T-cell (primary cell): Measurements from ENCODE around the gene TPD52L2. TPM values are rescaled to one million over a fixed set of nuclear protein-coding genes. Genes with fewer than 3 reads are reported as not detected.

Source experiments
- ATAC-seq, 4 experiments: fragments of 200-7000 bp in 3 of 4; fragments of 150-1000 bp in 1 of 4; cut with Tn5 transposase; replicated peaks in 1 of 4; 1 replicate in 3 of 4; 2 replicates in 1 of 4; pipeline ENCODE4 v1.10.0; 2021; ENCODE audit warnings: moderate library complexity in 3 of 4, mild to moderate bottlenecking in 2 of 4, moderate number of reproducible peaks in 1 of 4
- CTCF ChIA-PET, 2 donors: fragments of 300-600 bp; sonication (Branson Sonifier 250); formaldehyde crosslinking; loops; one replicate each; lab custom pipeline; 2022; ENCODE audit warnings: antibody characterized with exemption in 2 of 2; lab: Charles Lee
- POLR2A ChIA-PET, 2 donors: fragments of 300-600 bp; sonication (Branson Sonifier 250); formaldehyde crosslinking; loops; one replicate each; lab custom pipeline; 2022; ENCODE audit warnings: antibody characterized with exemption in 2 of 2; lab: Charles Lee
- DNase-seq, 35 experiments: peaks; one replicate each; pipeline versions ENCODE4 v3.0.0 to v3.0.0-alpha.2; 2013 to 2023
- H3K27ac ChIP-seq: one replicate; pipeline ENCODE4 v1.5.1; 2013; ENCODE audit warnings: low read length
- H3K27me3 ChIP-seq, 2 experiments: replicated peaks in 1 of 2; 1 replicate in 1 of 2; 2 replicates in 1 of 2; pipeline versions ENCODE4 v1.6.1 to v1.7.0; 2013; ENCODE audit warnings: low read length in 1 of 2, mixed read lengths in 1 of 2; ENCODE audit not compliant: control insufficient read depth in 2 of 2, insufficient read depth in 2 of 2; ENCODE audit errors: extremely low read depth in 1 of 2
- H3K36me3 ChIP-seq, 2 donors: 1 replicate in 1 of 2; 2 replicates in 1 of 2; pipeline versions ENCODE4 v1.6.1 to v1.7.0; 2013; ENCODE audit warnings: low read length in 1 of 2; ENCODE audit not compliant: control insufficient read depth in 2 of 2, insufficient read depth in 1 of 2; ENCODE audit errors: extremely low read depth in 1 of 2
- H3K4me1 ChIP-seq, 2 experiments: 1 replicate in 1 of 2; 2 replicates in 1 of 2; pipeline versions ENCODE4 v1.6.1 to v1.7.0; 2013; ENCODE audit warnings: low read length in 2 of 2, mixed read lengths in 1 of 2; ENCODE audit not compliant: insufficient read depth in 2 of 2, control insufficient read depth in 1 of 2; ENCODE audit errors: extremely low read depth in 1 of 2
- H3K4me3 ChIP-seq, 2 donors: 1 replicate in 1 of 2; 2 replicates in 1 of 2; pipeline versions ENCODE4 v1.5.1 to v1.7.0; 2013; ENCODE audit warnings: mild to moderate bottlenecking in 2 of 2, low read length in 1 of 2, moderate library complexity in 1 of 2; ENCODE audit not compliant: control insufficient read depth in 1 of 2; ENCODE audit errors: extremely low read depth in 1 of 2
- H3K9me3 ChIP-seq: 2 replicates; pipeline ENCODE4 v1.7.0; 2013
- H3K27ac Mint-ChIP-seq, 2 donors: one replicate each; pipeline ENCODE4 v1.8.0; 2020 to 2021; ENCODE audit warnings: mild to moderate bottlenecking in 2 of 2, mixed read lengths in 2 of 2
- H3K27me3 Mint-ChIP-seq, 2 donors: one replicate each; pipeline ENCODE4 v1.8.0; 2021 to 2022; ENCODE audit warnings: mixed read lengths in 2 of 2
- H3K36me3 Mint-ChIP-seq: one replicate; pipeline ENCODE4 v1.8.0; 2021; ENCODE audit warnings: mixed read lengths
- H3K4me1 Mint-ChIP-seq, 3 donors: one replicate each; pipeline ENCODE4 v1.8.0; 2020 to 2022; ENCODE audit warnings: mixed read lengths in 3 of 3, mild to moderate bottlenecking in 1 of 3
- H3K4me3 Mint-ChIP-seq, 3 donors: one replicate each; pipeline ENCODE4 v1.8.0; 2020 to 2022; ENCODE audit warnings: mild to moderate bottlenecking in 3 of 3, mixed read lengths in 3 of 3, moderate library complexity in 3 of 3
- H3K9me3 Mint-ChIP-seq, 3 donors: one replicate each; pipeline ENCODE4 v1.8.0; 2020 to 2022; ENCODE audit warnings: mixed read lengths in 3 of 3
- WGBS: methylation state at CpG from one replicate; pipeline ENCODE4 v1.1.5; 2013; ENCODE audit warnings: missing lambda C conversion rate; ENCODE audit not compliant: insufficient coverage; 5-methylcytosine and 5-hydroxymethylcytosine counted together
- total RNA-seq, 35 experiments: library from RNA in 6 of 35; stranded (reverse) in 6 of 35; fragments of 120-200 nt in 1 of 35; gene quantifications; one replicate each; pipeline versions ENCODE4 v1.2.1 to v1.2.4 and lab custom pipeline; 2013 to 2026

Gene TPD52L2
- total RNA-seq: 10 to 100 TPM; 27.8 to 44.1 (median 39.3) TPM
- total RNA-seq (2013): 38.7 TPM
- total RNA-seq (lab: John Stamatoyannopoulos, UW): 19.2 to 82.9 (median 42.8) reads per million in 29 experiments

- Mint-ChIP-seq H3K36me3 (peaks cover 22% of the 10 kb centered on the region), H3K9me3 (no peaks in the 10 kb centered on the region), H3K4me1 (peaks cover 24 to 32% (median 27%) of the 10 kb centered on the region in 3 donors), H3K27ac (peak within 1 kb of the TSS; percentile 97), H3K4me3 (peak within 1 kb of the TSS; percentile 86 to 99 (median 90)), H3K27me3 (no peaks in the 10 kb centered on the region)
- no peaks in the 10 kb centered on the region for H3K27me3 ChIP-seq
- H3K36me3 ChIP-seq: peaks cover 7 to 22% of the 10 kb centered on the region in 2 donors
- ChIA-PET POLR2A (interaction anchor here in 1 of 2 donors (0.7 to 1.2 kb wide), 3 partner anchors 12 to 115 kb away, joined by 3 to 4 read pairs (median 4); partner anchors contain the start of gene UCKL1), CTCF (interaction anchor here in 1 of 2 donors (0.6 to 1.3 kb wide), 6 partner anchors 12 to 223 kb away, joined by 3 to 8 read pairs (median 3); partner anchors contain the start of genes ARFRP1, RTEL1 and ZGPAT)
- peak within 1 kb of the TSS; percentile 65 for H3K27ac ChIP-seq
- peaks cover 7 to 37% of the 10 kb centered on the region in 2 experiments for H3K4me1 ChIP-seq
- peak; percentile 87 to 91 (median 88) for ATAC-seq
- H3K4me3 ChIP-seq: peak within 1 kb of the TSS; percentile 75 to 95
- 0% methylated on average over 67 of the region's 68 CpGs for WGBS
- no peaks in the 10 kb centered on the region for H3K9me3 ChIP-seq
- peak; percentile 91 to 99 (median 97) for DNase-seq
These were observed at the start of gene TPD52L2 for GRCh38 chr20:63864978-63865640. Gene TPD52L2, plus strand, starts transcription at chr20:63865270. Its CDS starts 96 bp downstream, at chr20:63865366.

- POLR2A ChIA-PET: no interaction called here
- Mint-ChIP-seq H3K4me3 (no peak overlapping the region), H3K36me3 (no peaks in the 10 kb centered on the region), H3K27me3 (peaks cover 0 to 2% of the 10 kb centered on the region in 2 donors), H3K27ac (no peak overlapping the region), H3K9me3 (no peaks in the 10 kb centered on the region), H3K4me1 (peaks cover 0 to 2% (median 0%) of the 10 kb centered on the region in 3 donors)
- CTCF ChIA-PET: no interaction called here
- H3K9me3 ChIP-seq: no peaks in the 10 kb centered on the region
- H3K4me3 ChIP-seq: no peak overlapping the region
- no peak for DNase-seq
- H3K4me1 ChIP-seq: no peaks in the 10 kb centered on the region
- no peak overlapping the region for H3K27ac ChIP-seq
- H3K36me3 ChIP-seq: no peaks in the 10 kb centered on the region
- no peak for ATAC-seq
- peaks cover 0 to 22% of the 10 kb centered on the region in 2 experiments for H3K27me3 ChIP-seq
- WGBS: 98% methylated on average over 13 of the region's 14 CpGs
These were observed 49.3 kb upstream of the TPD52L2 start for GRCh38 chr20:63815615-63816253.

GRCh38 chr20:63819224-63819921, 45.7 kb upstream of the TPD52L2 start:
- ChIA-PET POLR2A (interaction anchor here in 1 of 2 donors (0.8 kb wide), 1 partner anchor 13 kb away, joined by 7 read pairs; no protein-coding TSS in a partner anchor), CTCF (no interaction called here)
- no peaks in the 10 kb centered on the region for H3K9me3 ChIP-seq
- no peaks in the 10 kb centered on the region for H3K36me3 ChIP-seq
- ATAC-seq (no peak), DNase-seq (no peak)
- H3K36me3 Mint-ChIP-seq: no peaks in the 10 kb centered on the region
- no peak overlapping the region for H3K27ac ChIP-seq
- H3K27me3 ChIP-seq: peaks cover 0 to 43% of the 10 kb centered on the region in 2 experiments
- no peaks in the 10 kb centered on the region for H3K9me3 Mint-ChIP-seq
- peak overlapping the region in 1 of 2 donors; percentile 36 for H3K27ac Mint-ChIP-seq
- H3K4me1 ChIP-seq: no peaks in the 10 kb centered on the region
- peaks cover 0 to 2% (median 0%) of the 10 kb centered on the region in 3 donors for H3K4me1 Mint-ChIP-seq
- no peak overlapping the region for H3K4me3 ChIP-seq
- H3K4me3 Mint-ChIP-seq: peak overlapping the region in 2 of 3 donors; percentile 1 to 50
- 77% methylated on average over 24 of the region's 24 CpGs for WGBS
- peaks cover 6 to 11% of the 10 kb centered on the region in 2 donors for H3K27me3 Mint-ChIP-seq

GRCh38 chr20:63821811-63822210, 43.3 kb upstream of the TPD52L2 start:
- H3K36me3 Mint-ChIP-seq: no peaks in the 10 kb centered on the region
- CTCF ChIA-PET: no interaction called here
- H3K9me3 Mint-ChIP-seq: no peaks in the 10 kb centered on the region
- POLR2A ChIA-PET: no interaction called here
- 67% methylated on average over 8 of the region's 8 CpGs for WGBS
- no peak for ATAC-seq
- no peaks in the 10 kb centered on the region for H3K9me3 ChIP-seq
- no peak overlapping the region for H3K4me3 ChIP-seq
- H3K27ac Mint-ChIP-seq: no peak overlapping the region
- no peak overlapping the region for H3K4me3 Mint-ChIP-seq
- no peak overlapping the region for H3K27ac ChIP-seq
- H3K4me1 Mint-ChIP-seq: peaks cover 0 to 2% (median 0%) of the 10 kb centered on the region in 3 donors
- H3K27me3 ChIP-seq: peaks cover 0 to 63% of the 10 kb centered on the region in 2 experiments
- DNase-seq: no peak
- H3K27me3 Mint-ChIP-seq: peaks cover 16 to 26% of the 10 kb centered on the region in 2 donors
- no peaks in the 10 kb centered on the region for H3K36me3 ChIP-seq
- no peaks in the 10 kb centered on the region for H3K4me1 ChIP-seq

- Mint-ChIP-seq H3K27me3 (peaks cover 19 to 29% of the 10 kb centered on the region in 2 donors), H3K27ac (no peak overlapping the region), H3K9me3 (no peaks in the 10 kb centered on the region), H3K36me3 (no peaks in the 10 kb centered on the region), H3K4me3 (no peak overlapping the region), H3K4me1 (peaks cover 0 to 2% (median 0%) of the 10 kb centered on the region in 3 donors)
- H3K27me3 ChIP-seq: peaks cover 0 to 64% of the 10 kb centered on the region in 2 experiments
- 87% methylated on average over 15 of the region's 15 CpGs for WGBS
- DNase-seq (no peak), ATAC-seq (no peak)
- no peaks in the 10 kb centered on the region for H3K4me1 ChIP-seq
- no peak overlapping the region for H3K4me3 ChIP-seq
- ChIA-PET POLR2A (no interaction called here), CTCF (no interaction called here)
- no peak overlapping the region for H3K27ac ChIP-seq
- H3K36me3 ChIP-seq: no peaks in the 10 kb centered on the region
- H3K9me3 ChIP-seq: no peaks in the 10 kb centered on the region
These were observed 42.8 kb upstream of the TPD52L2 start for GRCh38 chr20:63822276-63822696.
